ENCODE data around the gene ALOXE3.

DNA sequence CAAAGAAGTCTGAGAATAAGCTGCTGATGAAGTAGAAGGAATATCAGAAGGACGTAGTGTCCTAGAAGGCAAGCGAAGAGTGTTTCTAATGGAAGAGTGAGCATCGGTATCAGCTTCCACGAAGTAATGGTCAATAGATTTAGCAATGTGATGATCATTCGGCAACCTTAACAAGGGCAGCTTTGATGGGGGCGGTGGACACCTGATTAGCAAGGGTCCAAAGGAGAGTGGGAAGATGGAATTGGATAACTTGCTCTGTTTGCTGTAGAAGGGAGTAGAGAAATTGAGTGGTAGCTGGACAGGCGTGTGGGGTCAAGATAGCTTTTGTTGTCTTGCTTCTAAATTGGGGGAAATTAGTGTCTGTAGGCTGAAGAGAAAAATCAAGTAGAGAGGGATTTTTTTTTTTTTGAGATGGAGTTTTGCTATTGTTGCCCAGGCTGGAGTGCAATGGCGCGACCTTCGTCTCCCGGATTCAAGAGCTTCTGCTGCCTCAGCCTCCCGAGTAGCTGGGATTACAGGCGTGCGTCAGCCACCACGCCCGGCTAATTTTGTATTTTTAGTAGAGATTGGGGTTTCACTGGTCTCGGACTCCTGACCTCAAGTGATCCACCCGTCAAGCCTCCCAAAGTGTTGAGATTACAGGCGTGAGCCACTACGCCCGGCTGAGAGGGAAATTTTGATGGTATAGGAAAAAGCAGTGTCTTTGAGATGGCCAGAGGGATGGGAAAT is 19.5 kb upstream of the ALOXE3 start:
- TF ChIP-seq, protein P1, sequence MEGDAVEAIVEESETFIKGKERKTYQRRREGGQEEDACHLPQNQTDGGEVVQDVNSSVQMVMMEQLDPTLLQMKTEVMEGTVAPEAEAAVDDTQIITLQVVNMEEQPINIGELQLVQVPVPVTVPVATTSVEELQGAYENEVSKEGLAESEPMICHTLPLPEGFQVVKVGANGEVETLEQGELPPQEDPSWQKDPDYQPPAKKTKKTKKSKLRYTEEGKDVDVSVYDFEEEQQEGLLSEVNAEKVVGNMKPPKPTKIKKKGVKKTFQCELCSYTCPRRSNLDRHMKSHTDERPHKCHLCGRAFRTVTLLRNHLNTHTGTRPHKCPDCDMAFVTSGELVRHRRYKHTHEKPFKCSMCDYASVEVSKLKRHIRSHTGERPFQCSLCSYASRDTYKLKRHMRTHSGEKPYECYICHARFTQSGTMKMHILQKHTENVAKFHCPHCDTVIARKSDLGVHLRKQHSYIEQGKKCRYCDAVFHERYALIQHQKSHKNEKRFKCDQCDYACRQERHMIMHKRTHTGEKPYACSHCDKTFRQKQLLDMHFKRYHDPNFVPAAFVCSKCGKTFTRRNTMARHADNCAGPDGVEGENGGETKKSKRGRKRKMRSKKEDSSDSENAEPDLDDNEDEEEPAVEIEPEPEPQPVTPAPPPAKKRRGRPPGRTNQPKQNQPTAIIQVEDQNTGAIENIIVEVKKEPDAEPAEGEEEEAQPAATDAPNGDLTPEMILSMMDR (IDR thresholded peaks at IDR 0.05) = no peak
- no peak for TF ChIP-seq POLR2A (IDR thresholded peaks at IDR 0.05)
- no peak for TF ChIP-seq POLR2AphosphoS5 (IDR thresholded peaks at IDR 0.05)
- TF ChIP-seq EP300 (IDR thresholded peaks at IDR 0.05) = no peak

All from upper lobe of left lung (tissue), 4 donors.